Activated CD8-positive, alpha-beta T cell treated with anti-CD3 and anti-CD28 coated beads for 36 hours (primary cell): ENCODE data around the gene VAMP4. TPM values are rescaled to one million over a fixed set of nuclear protein-coding genes. Genes with fewer than 3 reads are reported as not detected.

Experiments used
- ATAC-seq: fragments of 200-7000 bp; cut with Tn5 transposase; one replicate; pipeline ENCODE4 v1.10.0; 2021; ENCODE audit warnings: mild to moderate bottlenecking, moderate library complexity
- CTCF ChIA-PET: fragments of 350-600 bp; sonication (Branson Sonifier 250); formaldehyde crosslinking; loops from one replicate; lab custom pipeline; 2021; ENCODE audit warnings: antibody characterized with exemption; lab: Charles Lee
- POLR2A ChIA-PET: fragments of 350-600 bp; sonication (Branson Sonifier 250); formaldehyde crosslinking; loops from one replicate; lab custom pipeline; 2021; ENCODE audit warnings: antibody characterized with exemption; lab: Charles Lee
- DNase-seq: peaks from one replicate; pipeline ENCODE4 v3.0.0-alpha.2; 2020
- H3K27ac Mint-ChIP-seq: one replicate; pipeline ENCODE4 v1.8.0; 2021; ENCODE audit warnings: mild to moderate bottlenecking, mixed read lengths
- H3K27me3 Mint-ChIP-seq: one replicate; pipeline ENCODE4 v1.8.0; 2021; ENCODE audit warnings: mixed read lengths
- H3K36me3 Mint-ChIP-seq: one replicate; pipeline ENCODE4 v1.8.0; 2021; ENCODE audit warnings: low read depth, mixed read lengths
- H3K4me1 Mint-ChIP-seq: one replicate; pipeline ENCODE4 v1.8.0; 2021; ENCODE audit warnings: low read depth, mixed read lengths
- H3K4me3 Mint-ChIP-seq: one replicate; pipeline ENCODE4 v1.8.0; 2021; ENCODE audit warnings: mild to moderate bottlenecking, moderate library complexity, mixed read lengths
- H3K9me3 Mint-ChIP-seq: one replicate; pipeline ENCODE4 v1.8.0; 2021; ENCODE audit warnings: mixed read lengths
- intact Hi-C: fragments of 100-400 bp; cut with micrococcal nuclease; formaldehyde crosslinking; loops from one replicate; pipeline ENCODE4 v1.10.0; 2022
- total RNA-seq, 2 experiments: library from RNA; stranded (reverse); gene quantifications; one replicate each; pipeline ENCODE4 v1.2.3, GENCODE V29; 2021
- TF ChIP-seq, protein P1 (sequence below): fragments of 200-600 bp; IDR thresholded peaks from one replicate; pipeline ENCODE4 v1.8.0; 2022; ENCODE audit warnings: antibody characterized with exemption, mild to moderate bottlenecking

The VAMP4 gene
- total RNA-seq, 2 experiments from 2014 or later = 6.1 to 6.2 TPM

DNA sequence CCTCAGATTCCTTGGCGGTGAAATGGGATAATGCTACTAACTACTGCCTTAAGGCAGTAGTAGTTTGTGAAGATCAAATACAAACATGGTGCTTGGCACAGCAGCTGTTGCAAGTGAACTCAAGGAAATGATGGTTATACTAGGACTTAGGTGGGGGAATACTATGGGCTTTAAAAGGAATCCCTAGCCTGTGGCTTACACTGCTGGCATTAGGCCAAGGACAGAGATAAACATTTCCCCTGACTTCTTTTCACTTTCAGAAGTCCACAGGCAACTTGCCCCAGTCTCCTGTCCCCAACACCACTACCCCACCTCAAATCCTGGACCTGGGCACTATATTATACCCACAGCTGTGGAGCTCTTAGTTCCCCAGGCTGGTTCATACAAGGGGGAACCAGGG, 13.1 kb upstream of the VAMP4 start:
- H3K36me3 Mint-ChIP-seq = no peaks in the 10 kb centered on the region
- ATAC-seq (no peak), DNase-seq (no peak)
- H3K9me3 Mint-ChIP-seq = no peaks in the 10 kb centered on the region
- intact Hi-C loops = no loop called here
- peaks cover 6% of the 10 kb centered on the region for H3K4me1 Mint-ChIP-seq
- ChIA-PET CTCF (no interaction called here), POLR2A (interaction anchor here (1.2 kb wide), 1 partner anchor 11 kb away, joined by 3 read pairs; no protein-coding TSS in a partner anchor)
- H3K27me3 Mint-ChIP-seq = peaks cover 3% of the 10 kb centered on the region
- no peak overlapping the region for H3K4me3 Mint-ChIP-seq
- H3K27ac Mint-ChIP-seq = no peak overlapping the region
- TF ChIP-seq, protein P1, sequence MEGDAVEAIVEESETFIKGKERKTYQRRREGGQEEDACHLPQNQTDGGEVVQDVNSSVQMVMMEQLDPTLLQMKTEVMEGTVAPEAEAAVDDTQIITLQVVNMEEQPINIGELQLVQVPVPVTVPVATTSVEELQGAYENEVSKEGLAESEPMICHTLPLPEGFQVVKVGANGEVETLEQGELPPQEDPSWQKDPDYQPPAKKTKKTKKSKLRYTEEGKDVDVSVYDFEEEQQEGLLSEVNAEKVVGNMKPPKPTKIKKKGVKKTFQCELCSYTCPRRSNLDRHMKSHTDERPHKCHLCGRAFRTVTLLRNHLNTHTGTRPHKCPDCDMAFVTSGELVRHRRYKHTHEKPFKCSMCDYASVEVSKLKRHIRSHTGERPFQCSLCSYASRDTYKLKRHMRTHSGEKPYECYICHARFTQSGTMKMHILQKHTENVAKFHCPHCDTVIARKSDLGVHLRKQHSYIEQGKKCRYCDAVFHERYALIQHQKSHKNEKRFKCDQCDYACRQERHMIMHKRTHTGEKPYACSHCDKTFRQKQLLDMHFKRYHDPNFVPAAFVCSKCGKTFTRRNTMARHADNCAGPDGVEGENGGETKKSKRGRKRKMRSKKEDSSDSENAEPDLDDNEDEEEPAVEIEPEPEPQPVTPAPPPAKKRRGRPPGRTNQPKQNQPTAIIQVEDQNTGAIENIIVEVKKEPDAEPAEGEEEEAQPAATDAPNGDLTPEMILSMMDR = no peak

DNA sequence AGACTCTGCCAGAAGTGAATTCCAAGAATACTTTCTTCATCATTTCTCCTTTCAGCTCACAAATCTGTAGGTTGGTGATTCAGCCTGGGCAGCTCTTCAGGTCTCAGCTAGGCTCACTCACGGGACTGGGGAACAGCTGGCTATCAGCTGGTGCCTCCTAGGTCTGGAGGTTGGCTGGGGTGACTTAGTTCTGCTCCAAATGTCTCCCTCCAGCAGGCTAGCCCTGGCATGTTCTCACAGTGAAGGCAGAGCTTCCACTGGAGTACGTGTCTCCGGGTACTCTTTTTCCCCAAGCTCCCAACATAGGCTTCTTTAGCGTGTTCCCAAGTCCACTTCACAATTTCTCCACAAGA, 12.5 kb upstream of the VAMP4 start:
- TF ChIP-seq, protein P1 = no peak
- DNase-seq (no peak), ATAC-seq (no peak)
- POLR2A ChIA-PET = interaction anchor here (1.2 kb wide), 1 partner anchor 12 kb away, joined by 3 read pairs; no protein-coding TSS in a partner anchor
- Mint-ChIP-seq H3K27me3 (peaks cover 3% of the 10 kb centered on the region), H3K4me1 (peaks cover 6% of the 10 kb centered on the region), H3K36me3 (no peaks in the 10 kb centered on the region), H3K4me3 (no peak overlapping the region), H3K27ac (no peak overlapping the region), H3K9me3 (no peaks in the 10 kb centered on the region)
- intact Hi-C loops = no loop called here
- CTCF ChIA-PET = interaction anchor here (0.7 kb wide), 1 partner anchor 8 kb away, joined by 3 read pairs; no protein-coding TSS in a partner anchor

DNA sequence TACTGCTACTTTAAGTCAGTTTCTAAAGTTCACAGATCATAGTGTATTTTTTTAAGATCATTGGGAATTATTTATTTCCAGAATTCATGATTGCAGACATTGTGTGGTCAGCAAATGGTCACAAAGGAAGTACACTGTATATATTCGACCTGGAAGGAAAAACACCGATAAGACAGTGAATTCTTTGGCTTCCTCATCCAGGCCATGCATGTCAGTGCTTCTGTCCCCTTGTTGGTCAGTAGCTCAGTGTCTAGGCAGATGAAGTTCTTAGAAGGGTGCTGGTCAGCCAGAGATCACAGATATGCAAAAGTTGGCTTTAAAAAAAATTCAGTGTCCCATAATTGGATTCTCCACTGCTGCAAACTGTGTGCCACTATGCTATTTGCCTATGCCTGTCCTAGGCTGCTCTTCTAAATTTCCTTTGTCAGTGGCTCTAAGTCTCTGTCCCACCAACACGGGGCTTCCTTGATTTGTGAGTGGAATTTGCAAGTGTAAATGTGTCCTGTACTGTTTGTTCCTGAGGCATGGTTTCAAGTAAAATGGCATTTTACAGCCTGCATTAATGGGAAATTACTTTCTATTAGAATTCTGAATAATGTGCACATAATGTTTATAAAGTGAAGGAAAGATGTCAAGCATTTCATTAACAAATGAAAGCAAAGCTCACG, 12.0 kb upstream of the VAMP4 start:
- DNase-seq = no peak
- Mint-ChIP-seq H3K36me3 (no peaks in the 10 kb centered on the region), H3K4me3 (no peak overlapping the region), H3K27ac (no peak overlapping the region), H3K27me3 (peaks cover 3% of the 10 kb centered on the region), H3K4me1 (peaks cover 6% of the 10 kb centered on the region), H3K9me3 (no peaks in the 10 kb centered on the region)
- TF ChIP-seq, protein P1 = no peak
- CTCF ChIA-PET = interaction anchor here (0.7 kb wide), 1 partner anchor 9 kb away, joined by 3 read pairs; no protein-coding TSS in a partner anchor
- no peak for ATAC-seq
- intact Hi-C loops = no loop called here
- POLR2A ChIA-PET = interaction anchor here (1.2 kb wide), 1 partner anchor 12 kb away, joined by 3 read pairs; no protein-coding TSS in a partner anchor

DNA sequence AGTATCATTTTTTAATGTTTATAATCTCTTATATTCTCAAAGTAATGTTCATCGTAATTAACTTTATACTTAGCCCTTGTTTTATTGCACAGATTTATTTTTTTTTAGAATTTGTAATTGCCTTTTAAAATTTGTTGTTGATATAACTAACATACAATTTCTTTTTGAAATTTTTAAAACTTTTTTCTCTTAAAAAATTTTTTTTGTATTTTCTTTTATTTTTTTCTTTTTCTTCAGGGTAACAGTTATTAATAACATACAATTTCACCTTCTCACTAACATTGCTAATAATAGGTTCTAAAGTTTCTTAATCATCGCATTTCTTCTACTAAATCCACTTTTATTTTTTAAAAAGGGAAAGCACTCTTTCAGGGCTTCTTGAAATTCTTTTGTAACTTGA, 11.3 kb upstream of the VAMP4 start:
- POLR2A ChIA-PET = no interaction called here
- TF ChIP-seq, protein P1 = no peak

DNA sequence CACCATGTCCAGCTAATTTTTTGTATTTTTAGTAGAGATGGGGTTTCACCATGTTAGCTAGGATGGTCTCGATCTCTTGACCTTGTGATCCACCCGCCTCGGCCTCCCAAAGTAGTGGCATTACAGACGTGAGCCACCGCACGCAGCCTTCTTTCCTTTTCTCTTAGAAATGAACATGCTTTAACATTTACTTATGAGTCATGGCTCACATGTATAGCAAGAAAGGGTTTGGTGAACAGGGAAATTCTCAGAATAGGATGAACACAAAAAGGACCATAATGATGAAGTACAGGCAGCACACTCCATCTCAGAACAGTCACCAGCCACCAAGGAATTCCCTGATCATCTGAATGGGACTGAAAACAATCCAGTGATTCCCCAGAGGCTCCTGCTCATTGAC, 9.4 kb upstream of the VAMP4 start:
- no peaks in the 10 kb centered on the region for H3K9me3 Mint-ChIP-seq
- no peaks in the 10 kb centered on the region for H3K36me3 Mint-ChIP-seq
- DNase-seq = peak; percentile 34
- H3K4me3 Mint-ChIP-seq = no peak overlapping the region
- H3K27me3 Mint-ChIP-seq = peaks cover 3% of the 10 kb centered on the region
- H3K4me1 Mint-ChIP-seq = peaks cover 6% of the 10 kb centered on the region
- peak; percentile 53 for ATAC-seq
- POLR2A ChIA-PET = no interaction called here
- intact Hi-C loops = no loop called here
- TF ChIP-seq, protein P1 = no peak
- CTCF ChIA-PET = no interaction called here
- peak overlapping the region; percentile 16 for H3K27ac Mint-ChIP-seq

More for the DNA sequence above, 11.3 kb upstream of the VAMP4 start:
- intact Hi-C loops = no loop called here
- H3K9me3 Mint-ChIP-seq = no peaks in the 10 kb centered on the region
- H3K4me3 Mint-ChIP-seq = no peak overlapping the region
- DNase-seq (no peak), ATAC-seq (no peak)
- H3K27ac Mint-ChIP-seq = no peak overlapping the region
- peaks cover 3% of the 10 kb centered on the region for H3K27me3 Mint-ChIP-seq
- CTCF ChIA-PET = no interaction called here
- H3K4me1 Mint-ChIP-seq = peaks cover 6% of the 10 kb centered on the region
- H3K36me3 Mint-ChIP-seq = no peaks in the 10 kb centered on the region
